ENCODE measurements around the gene TRMT10C.

Gene TRMT10C

GRCh38 chr3:101561630-101562328 lies at the start of gene TRMT10C:
Gene TRMT10C (plus strand): TSS chr3:101561868. CDS start chr3:101564782, 2,914 bp downstream.
- peak; percentile 95 to 97 (median 96) for DNase-seq

- DNase-seq = no peak
These were observed 49.3 kb upstream of the TRMT10C start for GRCh38 chr3:101512396-101512645.

GRCh38 chr3:101512646-101513418 lies 48.8 kb upstream of the TRMT10C start, which contains the start of gene SENP7:
Gene SENP7 (minus strand): TSS chr3:101513212. CDS start chr3:101513130, 82 bp downstream.
- peak; percentile 84 to 91 (median 87) for DNase-seq

GRCh38 chr3:101513419-101513986 lies 48.2 kb upstream of the TRMT10C start:
- no peak for DNase-seq

GRCh38 chr3:101518421-101518871 lies 43.2 kb upstream of the TRMT10C start:
- DNase-seq = no peak

GRCh38 chr3:101519685-101520365 lies 41.8 kb upstream of the TRMT10C start:
- no peak for DNase-seq

- DNase-seq = no peak
These were observed 40.4 kb upstream of the TRMT10C start for GRCh38 chr3:101521211-101521701.

- no peak for DNase-seq
These were observed 34.2 kb upstream of the TRMT10C start for GRCh38 chr3:101527441-101527840.

GRCh38 chr3:101527906-101528305 lies 33.8 kb upstream of the TRMT10C start:
- no peak for DNase-seq

GRCh38 chr3:101529816-101530685 lies 31.6 kb upstream of the TRMT10C start:
- no peak for DNase-seq

- DNase-seq = no peak
These were observed 31.0 kb upstream of the TRMT10C start for GRCh38 chr3:101530686-101531047.

GRCh38 chr3:101531473-101532086 lies 30.1 kb upstream of the TRMT10C start:
- DNase-seq = no peak

- DNase-seq = no peak
These were observed 28.7 kb upstream of the TRMT10C start for GRCh38 chr3:101532783-101533602.

GRCh38 chr3:101533603-101533968 lies 28.1 kb upstream of the TRMT10C start:
- no peak for DNase-seq

- DNase-seq = no peak
These were observed 26.4 kb upstream of the TRMT10C start for GRCh38 chr3:101535221-101535620.

GRCh38 chr3:101536266-101536665 lies 25.4 kb upstream of the TRMT10C start:
- DNase-seq = no peak

GRCh38 chr3:101536955-101537354 lies 24.7 kb upstream of the TRMT10C start:
- peak in 2 of 3 donors; percentile 1 to 8 for DNase-seq

- DNase-seq = no peak
These were observed 18.7 kb upstream of the TRMT10C start for GRCh38 chr3:101542957-101543356.

- DNase-seq = no peak
These were observed 17.4 kb upstream of the TRMT10C start for GRCh38 chr3:101544161-101544850.

GRCh38 chr3:101548527-101549105 lies 13.1 kb upstream of the TRMT10C start:
- no peak for DNase-seq
